A549 (cell line): ENCODE measurements around the gene SERHL2. TPM values are rescaled to one million over a fixed set of nuclear protein-coding genes. Genes with fewer than 3 reads are reported as not detected.

Experiments
- ATAC-seq, 2 experiments: fragments of 200-7000 bp in 1 of 2; fragments of >200 bp in 1 of 2; cut with Nextera tagmentation in 1 of 2; cut with Tn5 transposase in 1 of 2; 3 replicates each; pipeline versions ENCODE4 v1.8.0 to v1.9.1; 2018 to 2020; ENCODE audit warnings: mild to moderate bottlenecking in 1 of 2, moderate library complexity in 1 of 2
- CTCF ChIA-PET: fragments of 300-600 bp; sonication (Branson Sonifier 250); formaldehyde crosslinking; extraction: SDS; loops from one replicate; lab custom pipeline; 2021; ENCODE audit warnings: antibody characterized with exemption, inconsistent platforms; lab: Yijun Ruan, JAX
- POLR2A ChIA-PET: fragments of 350-600 bp; formaldehyde crosslinking; extraction: SDS; loops from one replicate; lab custom pipeline; 2021; ENCODE audit warnings: antibody characterized with exemption, inconsistent platforms; lab: Yijun Ruan, JAX
- DNase-seq, 2 experiments: peaks; one replicate each; pipeline versions ENCODE4 v3.0.0 to v3.0.0-alpha.2; 2011 to 2016; ENCODE audit warnings: low read depth in 1 of 2, low spot score in 1 of 2
- FAIRE-seq: peaks from 2 replicates; lab custom pipeline; 2011; peaks lifted over from hg19 to GRCh38; lab: Jason Lieb, UNC
- H3K27ac ChIP-seq, 2 experiments: fragments of >200 bp; sonication (Bioruptor Twin); formaldehyde crosslinking; 3 replicates each; pipeline ENCODE4 v1.5.1; 2016 to 2017
- H3K4me1 ChIP-seq: fragments of >200 bp; sonication (Bioruptor Twin); formaldehyde crosslinking; 3 replicates; pipeline ENCODE4 v1.6.1; 2016
- H3K4me2 ChIP-seq: fragments of >200 bp; sonication (Bioruptor Twin); formaldehyde crosslinking; 3 replicates; pipeline ENCODE4 v1.6.1; 2016
- H3K4me3 ChIP-seq: fragments of >200 bp; sonication (Bioruptor Twin); formaldehyde crosslinking; 3 replicates; pipeline ENCODE4 v1.5.1; 2016
- H3K9me3 ChIP-seq: fragments of >200 bp; sonication (Bioruptor Twin); formaldehyde crosslinking; 3 replicates; pipeline ENCODE4 v1.6.1; 2016
- CBX2 ChIP-seq: fragments of 200-600 bp; sonication (generic); IDR thresholded peaks from 2 replicates; pipeline ENCODE4 v1.6.1; 2016; ENCODE audit warnings: low read depth, mild to moderate bottlenecking, borderline replicate concordance
- EHF ChIP-seq: fragments of 250-450 bp; sonication (Bioruptor Pico); IDR thresholded peaks from 2 replicates; pipeline ENCODE4 v1.5.0; 2020; ENCODE audit warnings: mild to moderate bottlenecking
- ESRRA ChIP-seq: fragments of 150-350 bp; IDR thresholded peaks from 2 replicates; pipeline ENCODE4 v1.6.1; 2014; ENCODE audit warnings: mild to moderate bottlenecking, low read length, borderline replicate concordance
- FOSB ChIP-seq: fragments of 250-450 bp; sonication (Bioruptor Pico); IDR thresholded peaks from 2 replicates; pipeline ENCODE4 v1.5.0; 2020; ENCODE audit warnings: mild to moderate bottlenecking, moderate library complexity
- FOSL2 ChIP-seq, 2 experiments: fragments of 450-650 bp in 1 of 2; fragments of >200 bp in 1 of 2; sonication (Bioruptor Twin) in 1 of 2; formaldehyde crosslinking; IDR thresholded peaks; 2 replicates each; pipeline versions ENCODE4 v1.5.0 to v1.6.1; 2016 to 2020; ENCODE audit warnings: mild to moderate bottlenecking in 1 of 2, moderate library complexity in 1 of 2
- FOXS1 ChIP-seq: fragments of 250-450 bp; sonication (Bioruptor Pico); IDR thresholded peaks from 2 replicates; pipeline ENCODE4 v1.5.0; 2020; ENCODE audit warnings: mild to moderate bottlenecking, moderate library complexity
- HDAC2 ChIP-seq: fragments of 200-600 bp; sonication (generic); IDR thresholded peaks from 2 replicates; pipeline ENCODE4 v1.6.1; 2016
- HEYL ChIP-seq: fragments of 250-450 bp; sonication (Bioruptor Pico); IDR thresholded peaks from 2 replicates; pipeline ENCODE4 v1.8.0; 2021; ENCODE audit warnings: mild to moderate bottlenecking, moderate library complexity
- JUN ChIP-seq, 2 experiments: fragments of >200 bp; sonication (Bioruptor Twin); formaldehyde crosslinking; IDR thresholded peaks; 2 replicates in 1 of 2; 3 replicates in 1 of 2; pipeline ENCODE4 v1.6.1; 2016 to 2017
- JUNB ChIP-seq: fragments of >200 bp; sonication (Bioruptor Twin); formaldehyde crosslinking; IDR thresholded peaks from 2 replicates; pipeline ENCODE4 v1.6.1; 2016
- MAFK ChIP-seq: fragments of 450-650 bp; IDR thresholded peaks from 2 replicates; pipeline ENCODE4 v1.6.1; 2014; ENCODE audit not compliant: partially characterized antibody
- MYC ChIP-seq: IDR thresholded peaks from 2 replicates; pipeline ENCODE4 v1.6.1; 2012; ENCODE audit warnings: mild to moderate bottlenecking, inconsistent platforms, low read length, improper control_type of control experiment, borderline replicate concordance
- NFE2L2 ChIP-seq: fragments of 150-350 bp; conservative IDR thresholded peaks from 2 replicates; pipeline ENCODE4 v1.6.1; 2014; ENCODE audit warnings: low read length
- NPAS2 ChIP-seq: fragments of 250-450 bp; sonication (Bioruptor Pico); IDR thresholded peaks from 2 replicates; pipeline ENCODE4 v1.8.0; 2022; ENCODE audit warnings: mild to moderate bottlenecking, moderate library complexity, borderline replicate concordance
- PHF8 ChIP-seq: fragments of 200-600 bp; sonication (generic); IDR thresholded peaks from 2 replicates; pipeline ENCODE4 v1.6.1; 2016; ENCODE audit warnings: low read depth, mild to moderate bottlenecking, antibody characterized with exemption, moderate library complexity, borderline replicate concordance
- POLR2AphosphoS2 ChIP-seq: conservative IDR thresholded peaks from 2 replicates; pipeline ENCODE4 v1.6.1; 2012; ENCODE audit warnings: low read length, improper control_type of control experiment, inconsistent platforms
- RAD21 ChIP-seq, 2 experiments: fragments of >200 bp in 1 of 2; sonication (Bioruptor Twin) in 1 of 2; formaldehyde crosslinking in 1 of 2; IDR thresholded peaks in 1 of 2; conservative IDR thresholded peaks in 1 of 2; 2 replicates in 1 of 2; 3 replicates in 1 of 2; pipeline ENCODE4 v1.6.1; 2012 to 2018; ENCODE audit warnings: inconsistent platforms in 1 of 2
- RCOR1 ChIP-seq: fragments of 150-350 bp; IDR thresholded peaks from 2 replicates; pipeline ENCODE4 v1.6.1; 2014; ENCODE audit warnings: antibody characterized with exemption, low read length, low read depth
- RFX5 ChIP-seq: fragments of 450-650 bp; IDR thresholded peaks from 2 replicates; pipeline ENCODE4 v1.7.1; 2014; ENCODE audit warnings: antibody characterized with exemption, mild to moderate bottlenecking, moderate library complexity
- SMC3 ChIP-seq: fragments of >200 bp; sonication (Bioruptor Twin); formaldehyde crosslinking; IDR thresholded peaks from 3 replicates; pipeline ENCODE4 v1.6.1; 2018; ENCODE audit warnings: inconsistent platforms
- TP53 ChIP-seq: fragments of 250-450 bp; sonication (Bioruptor Pico); IDR thresholded peaks from 2 replicates; pipeline ENCODE4 v1.5.0; 2021; ENCODE audit warnings: mild to moderate bottlenecking, moderate library complexity
- ZC3H11A ChIP-seq: fragments of 450-650 bp; IDR thresholded peaks from 2 replicates; pipeline ENCODE4 v1.6.1; 2014; ENCODE audit warnings: antibody characterized with exemption, mild to moderate bottlenecking
- ZFP36 ChIP-seq: fragments of 450-650 bp; IDR thresholded peaks from 2 replicates; pipeline ENCODE4 v1.6.1; 2014; ENCODE audit warnings: borderline replicate concordance; ENCODE audit not compliant: partially characterized antibody
- ZNF302 ChIP-seq: fragments of 250-450 bp; sonication (Bioruptor Pico); IDR thresholded peaks from 2 replicates; pipeline ENCODE4 v1.9.0; 2021; ENCODE audit warnings: inconsistent platforms, mild to moderate bottlenecking, moderate library complexity
- WGBS: methylation state at CpG from one replicate; pipeline ENCODE4 v1.1.6; 2017; ENCODE audit errors: missing lambda C conversion rate; 5-methylcytosine and 5-hydroxymethylcytosine counted together
- polyA plus RNA-seq, 4 experiments: library from polyadenylated mRNA; depleted of rRNA in 3 of 4; stranded (reverse); fragments of >200 nt; fragmentation: RNase III in 1 of 4; extraction: RNeasy Plus Mini Kit Qiagen cat#74134 plus additional on column Dnase treatment in 1 of 4; gene quantifications; 2 replicates in 3 of 4; 3 replicates in 1 of 4; pipeline ENCODE4 v1.2.3, GENCODE V29; 2011 to 2017
- TF ChIP-seq, protein P1 (sequence below): IDR thresholded peaks from 2 replicates; pipeline ENCODE4 v1.6.1; 2012; ENCODE audit warnings: low read depth, borderline replicate concordance
- TF ChIP-seq, protein P2 (sequence below): fragments of >200 bp; sonication (Bioruptor Twin); formaldehyde crosslinking; IDR thresholded peaks from 3 replicates; pipeline ENCODE4 v1.6.1; 2016
- TF ChIP-seq, protein P3 (sequence below): IDR thresholded peaks from 2 replicates; pipeline ENCODE4 v1.6.1; 2012
- TF ChIP-seq, protein P4 (sequence below): fragments of 450-650 bp; IDR thresholded peaks from 2 replicates; pipeline ENCODE4 v1.6.1; 2014; ENCODE audit warnings: antibody characterized with exemption
- TF ChIP-seq, protein P5 (sequence below): fragments of >200 bp; sonication (Bioruptor Twin); formaldehyde crosslinking; IDR thresholded peaks from 2 replicates; pipeline ENCODE4 v1.6.1; 2016
- TF ChIP-seq, protein P6 (sequence below): fragments of 250-450 bp; sonication (Bioruptor Pico); IDR thresholded peaks from 2 replicates; pipeline ENCODE4 v1.5.0; 2020; ENCODE audit warnings: low read depth, mild to moderate bottlenecking, moderate library complexity

SERHL2 gene
- polyA plus RNA-seq, 2 of the 4 experiments (the other 2 are of a cell fraction): 0.14 to 0.21 TPM

DNA sequence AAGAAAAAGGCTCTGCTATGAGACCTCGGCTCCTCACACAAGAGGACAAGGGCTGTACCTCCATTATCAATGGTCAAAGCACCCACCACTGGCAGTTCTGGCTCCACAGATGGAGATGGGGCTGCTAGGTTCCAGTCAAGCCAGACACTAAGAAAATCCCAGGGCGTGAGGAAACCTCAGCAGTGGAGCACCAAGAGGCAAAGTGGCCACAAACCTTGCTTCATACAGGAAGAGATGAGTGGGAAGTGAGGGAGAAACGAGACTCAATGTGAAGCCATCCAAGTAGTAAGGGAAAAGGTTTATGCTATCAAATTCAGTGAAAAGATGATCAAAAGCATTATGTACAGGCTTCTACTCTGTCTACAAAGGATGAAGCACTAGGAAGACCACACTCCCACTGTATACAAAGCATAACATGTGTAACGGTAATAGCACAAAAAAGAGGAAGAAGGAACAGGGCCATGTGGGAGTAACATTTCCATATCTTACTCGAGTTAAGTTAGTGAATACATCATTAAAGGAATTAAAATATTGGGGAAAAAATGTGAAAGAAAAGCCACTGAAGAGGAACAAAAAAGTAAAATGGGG lies 33.9 kb downstream of the SERHL2 start:
- no peak for FAIRE-seq
- no peak for DNase-seq
- H3K27ac ChIP-seq: no peak overlapping the region
- ChIA-PET CTCF (no interaction called here), POLR2A (no interaction called here)
- no peaks in the 10 kb centered on the region for H3K4me1 ChIP-seq
- no peaks in the 10 kb centered on the region for H3K9me3 ChIP-seq
- no peak for ATAC-seq
- whole genome bisulfite sequencing: 94% methylated on average over 5 of the region's 5 CpGs
- no peak overlapping the region for H3K4me3 ChIP-seq
- no peak for TF ChIP-seq HEYL (CRISPR knock-in tag)
- no peak for TF ChIP-seq FOSL2 (IDR thresholded peaks at IDR 0.05)
- no peak for TF ChIP-seq FOSL2 (CRISPR knock-in tag; IDR thresholded peaks at IDR 0.05)
- TF ChIP-seq, protein P1, sequence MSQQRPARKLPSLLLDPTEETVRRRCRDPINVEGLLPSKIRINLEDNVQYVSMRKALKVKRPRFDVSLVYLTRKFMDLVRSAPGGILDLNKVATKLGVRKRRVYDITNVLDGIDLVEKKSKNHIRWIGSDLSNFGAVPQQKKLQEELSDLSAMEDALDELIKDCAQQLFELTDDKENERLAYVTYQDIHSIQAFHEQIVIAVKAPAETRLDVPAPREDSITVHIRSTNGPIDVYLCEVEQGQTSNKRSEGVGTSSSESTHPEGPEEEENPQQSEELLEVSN: no peak
- TF ChIP-seq PHF8: no peak
- no peak for TF ChIP-seq RCOR1
- TF ChIP-seq MAFK: no peak
- TF ChIP-seq, protein P2, sequence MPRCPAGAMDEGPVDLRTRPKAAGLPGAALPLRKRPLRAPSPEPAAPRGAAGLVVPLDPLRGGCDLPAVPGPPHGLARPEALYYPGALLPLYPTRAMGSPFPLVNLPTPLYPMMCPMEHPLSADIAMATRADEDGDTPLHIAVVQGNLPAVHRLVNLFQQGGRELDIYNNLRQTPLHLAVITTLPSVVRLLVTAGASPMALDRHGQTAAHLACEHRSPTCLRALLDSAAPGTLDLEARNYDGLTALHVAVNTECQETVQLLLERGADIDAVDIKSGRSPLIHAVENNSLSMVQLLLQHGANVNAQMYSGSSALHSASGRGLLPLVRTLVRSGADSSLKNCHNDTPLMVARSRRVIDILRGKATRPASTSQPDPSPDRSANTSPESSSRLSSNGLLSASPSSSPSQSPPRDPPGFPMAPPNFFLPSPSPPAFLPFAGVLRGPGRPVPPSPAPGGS: no peak
- TF ChIP-seq NFE2L2: no peak
- no peak for TF ChIP-seq TP53
- TF ChIP-seq JUN (IDR thresholded peaks at IDR 0.05): no peak
- no peak for TF ChIP-seq ZFP36
- TF ChIP-seq RAD21 (conservative IDR thresholded peaks at IDR 0.05 in 1 of 2, IDR thresholded peaks at IDR 0.05 in 1 of 2): no peak
- no peak for TF ChIP-seq FOSB (CRISPR knock-in tag)
- no peak for TF ChIP-seq HDAC2
- TF ChIP-seq, protein P3, sequence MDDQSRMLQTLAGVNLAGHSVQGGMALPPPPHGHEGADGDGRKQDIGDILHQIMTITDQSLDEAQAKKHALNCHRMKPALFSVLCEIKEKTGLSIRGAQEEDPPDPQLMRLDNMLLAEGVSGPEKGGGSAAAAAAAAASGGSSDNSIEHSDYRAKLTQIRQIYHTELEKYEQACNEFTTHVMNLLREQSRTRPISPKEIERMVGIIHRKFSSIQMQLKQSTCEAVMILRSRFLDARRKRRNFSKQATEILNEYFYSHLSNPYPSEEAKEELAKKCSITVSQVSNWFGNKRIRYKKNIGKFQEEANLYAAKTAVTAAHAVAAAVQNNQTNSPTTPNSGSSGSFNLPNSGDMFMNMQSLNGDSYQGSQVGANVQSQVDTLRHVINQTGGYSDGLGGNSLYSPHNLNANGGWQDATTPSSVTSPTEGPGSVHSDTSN: no peak
- TF ChIP-seq ESRRA: no peak
- no peak for TF ChIP-seq JUNB
- TF ChIP-seq, all 56 proteins: peak for 0
- H3K4me2 ChIP-seq: no peak overlapping the region

DNA sequence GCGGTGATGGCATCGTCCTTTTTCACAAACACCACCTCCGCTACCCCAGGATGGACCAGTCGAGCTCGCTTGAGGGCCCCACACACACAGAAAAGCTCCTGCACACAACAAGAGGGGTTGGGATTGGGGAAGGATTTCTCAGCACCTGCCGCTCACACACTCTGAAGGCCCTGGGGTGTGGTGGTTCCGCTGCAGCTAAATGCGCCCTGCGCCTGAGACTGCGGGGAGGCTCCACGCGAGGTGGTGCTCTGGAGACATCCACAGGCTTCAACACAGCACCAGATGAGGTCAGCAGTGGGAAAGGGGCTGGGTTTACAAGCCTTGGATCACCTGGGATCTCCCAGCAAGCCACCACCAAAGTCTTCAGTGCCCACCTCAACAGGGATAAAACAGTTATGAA lies 38.2 kb downstream of the SERHL2 start:
- no peak for FAIRE-seq
- Histone ChIP-seq H3K4me3 (no peak overlapping the region), H3K9me3 (no peaks in the 10 kb centered on the region), H3K27ac (no peak overlapping the region), H3K4me1 (no peaks in the 10 kb centered on the region), H3K4me2 (no peak overlapping the region)
- no peak for DNase-seq
- CTCF ChIA-PET: no interaction called here
- no peak for ATAC-seq
- POLR2A ChIA-PET: no interaction called here
- no peak for TF ChIP-seq RFX5
- TF ChIP-seq JUN (IDR thresholded peaks at IDR 0.05): no peak
- TF ChIP-seq ZNF302 (CRISPR knock-in tag): no peak
- no peak for TF ChIP-seq EHF (CRISPR knock-in tag)
- TF ChIP-seq ZC3H11A: no peak
- TF ChIP-seq HEYL (CRISPR knock-in tag): no peak
- TF ChIP-seq NPAS2: no peak
- no peak for TF ChIP-seq FOSL2 (IDR thresholded peaks at IDR 0.05)
- no peak for TF ChIP-seq FOSL2 (CRISPR knock-in tag; IDR thresholded peaks at IDR 0.05)
- TF ChIP-seq, protein P4, sequence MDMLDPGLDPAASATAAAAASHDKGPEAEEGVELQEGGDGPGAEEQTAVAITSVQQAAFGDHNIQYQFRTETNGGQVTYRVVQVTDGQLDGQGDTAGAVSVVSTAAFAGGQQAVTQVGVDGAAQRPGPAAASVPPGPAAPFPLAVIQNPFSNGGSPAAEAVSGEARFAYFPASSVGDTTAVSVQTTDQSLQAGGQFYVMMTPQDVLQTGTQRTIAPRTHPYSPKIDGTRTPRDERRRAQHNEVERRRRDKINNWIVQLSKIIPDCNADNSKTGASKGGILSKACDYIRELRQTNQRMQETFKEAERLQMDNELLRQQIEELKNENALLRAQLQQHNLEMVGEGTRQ: no peak
- TF ChIP-seq NFE2L2: no peak
- TF ChIP-seq RAD21 (conservative IDR thresholded peaks at IDR 0.05 in 1 of 2, IDR thresholded peaks at IDR 0.05 in 1 of 2): no peak
- no peak for TF ChIP-seq CBX2
- TF ChIP-seq FOXS1: no peak
- TF ChIP-seq, protein P1: no peak
- TF ChIP-seq, protein P5, sequence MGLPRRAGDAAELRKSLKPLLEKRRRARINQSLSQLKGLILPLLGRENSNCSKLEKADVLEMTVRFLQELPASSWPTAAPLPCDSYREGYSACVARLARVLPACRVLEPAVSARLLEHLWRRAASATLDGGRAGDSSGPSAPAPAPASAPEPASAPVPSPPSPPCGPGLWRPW: no peak
- no peak for TF ChIP-seq MAFK
- no peak for TF ChIP-seq SMC3
- no peak for TF ChIP-seq POLR2AphosphoS2
- no peak for TF ChIP-seq MYC
- TF ChIP-seq, protein P6, sequence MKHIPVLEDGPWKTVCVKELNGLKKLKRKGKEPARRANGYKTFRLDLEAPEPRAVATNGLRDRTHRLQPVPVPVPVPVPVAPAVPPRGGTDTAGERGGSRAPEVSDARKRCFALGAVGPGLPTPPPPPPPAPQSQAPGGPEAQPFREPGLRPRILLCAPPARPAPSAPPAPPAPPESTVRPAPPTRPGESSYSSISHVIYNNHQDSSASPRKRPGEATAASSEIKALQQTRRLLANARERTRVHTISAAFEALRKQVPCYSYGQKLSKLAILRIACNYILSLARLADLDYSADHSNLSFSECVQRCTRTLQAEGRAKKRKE (CRISPR knock-in tag): no peak
- 97% methylated on average over 8 of the region's 12 CpGs for WGBS
